IPS-18c (cell line): ENCODE measurements around the gene MYO1G.
A peak's percentile ranks its signal among the peaks of the same experiment; 100 is the strongest.
"Not testable (repeated sequence)": the region's sequence is repeated elsewhere in the genome, so short reads cannot be mapped to it uniquely, and the experiment has no call there.

Experiments
- H3K4me3 ChIP-seq: 2 replicates; pipeline ENCODE4 v1.7.0; 2013; ENCODE audit warnings: low read depth, mild to moderate bottlenecking, low read length, moderate library complexity; ENCODE audit not compliant: insufficient read depth
- H3K9me3 ChIP-seq: one replicate; pipeline ENCODE4 v1.6.1; 2013; ENCODE audit warnings: mild to moderate bottlenecking, low read length, moderate library complexity; ENCODE audit not compliant: control insufficient read depth, insufficient read depth

MYO1G gene

GRCh38 chr7:44962483-44963251 is 16.1 kb downstream of the MYO1G start:
- H3K9me3 ChIP-seq = no peaks in the 10 kb centered on the region
- H3K4me3 ChIP-seq = peak overlapping the region; percentile 36; the same call in 1 of the 2 replicates

DNA sequence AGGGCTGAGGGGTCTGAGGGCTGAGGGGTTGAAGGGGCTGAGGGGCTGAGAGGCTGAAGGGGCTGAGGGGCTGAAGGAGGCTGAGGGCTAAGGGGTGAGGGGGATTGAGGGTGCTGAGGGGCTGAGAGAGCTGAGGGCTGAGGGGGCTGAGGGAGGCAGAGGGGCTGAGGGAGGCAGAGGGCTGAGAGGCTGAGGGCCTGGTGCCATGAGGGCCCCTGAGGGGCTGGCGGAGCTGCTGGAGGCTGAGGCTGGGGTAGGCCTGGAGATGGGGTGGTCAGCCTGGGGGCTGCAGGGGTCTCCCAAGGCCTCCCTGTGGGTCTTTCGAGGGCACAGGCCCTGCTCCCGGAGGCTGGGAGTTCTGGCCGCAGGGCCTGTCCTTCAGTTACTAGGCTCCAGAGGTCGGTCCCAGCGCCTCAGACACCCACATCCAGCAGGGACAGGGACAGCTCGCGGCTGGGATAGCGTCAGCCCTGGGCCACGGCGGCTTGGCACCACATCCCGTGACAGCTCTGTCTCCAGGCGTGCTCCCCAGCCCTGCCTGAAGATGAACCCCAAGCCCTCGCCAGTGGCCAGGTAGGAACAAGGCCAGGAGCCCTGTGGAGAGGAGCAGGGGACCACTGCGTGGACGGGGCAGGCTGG is 16.9 kb downstream of the MYO1G start:
- H3K4me3 ChIP-seq = 0 out of 2 replicates have a peak overlapping the region, but pooled peaks have one; percentile 36
- no peaks in the 10 kb centered on the region for H3K9me3 ChIP-seq

- H3K4me3 ChIP-seq = no peak overlapping the region
- no peaks in the 10 kb centered on the region for H3K9me3 ChIP-seq
Measured at GRCh38 chr7:44960011-44960580, 18.7 kb downstream of the MYO1G start.

DNA sequence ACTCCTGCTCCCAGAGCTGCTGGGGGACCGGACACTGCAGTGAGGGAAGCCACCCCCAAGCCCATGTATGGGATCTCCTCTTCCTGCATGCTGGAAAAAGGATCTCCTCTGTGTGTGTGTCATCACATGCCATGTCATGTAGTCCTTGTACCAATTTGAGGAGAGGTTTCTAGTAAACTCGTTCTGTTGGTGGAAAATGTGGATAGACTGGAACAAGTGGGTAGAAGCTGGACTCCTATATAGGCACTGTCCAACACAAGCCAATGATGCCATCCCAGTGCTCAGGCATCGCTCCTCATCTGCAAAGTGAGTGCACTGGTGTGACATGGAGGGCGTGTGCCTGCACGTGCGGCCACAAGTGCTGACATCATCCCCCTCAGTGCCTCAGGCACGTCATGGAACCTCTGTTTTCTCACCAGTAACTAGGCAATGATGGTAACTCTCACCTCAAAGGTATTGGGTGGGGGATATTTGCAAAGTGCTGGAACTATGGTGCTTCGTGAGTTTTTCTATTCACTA is 19.3 kb downstream of the MYO1G start:
- Histone ChIP-seq H3K9me3 (no peaks in the 10 kb centered on the region), H3K4me3 (no peak overlapping the region)

DNA sequence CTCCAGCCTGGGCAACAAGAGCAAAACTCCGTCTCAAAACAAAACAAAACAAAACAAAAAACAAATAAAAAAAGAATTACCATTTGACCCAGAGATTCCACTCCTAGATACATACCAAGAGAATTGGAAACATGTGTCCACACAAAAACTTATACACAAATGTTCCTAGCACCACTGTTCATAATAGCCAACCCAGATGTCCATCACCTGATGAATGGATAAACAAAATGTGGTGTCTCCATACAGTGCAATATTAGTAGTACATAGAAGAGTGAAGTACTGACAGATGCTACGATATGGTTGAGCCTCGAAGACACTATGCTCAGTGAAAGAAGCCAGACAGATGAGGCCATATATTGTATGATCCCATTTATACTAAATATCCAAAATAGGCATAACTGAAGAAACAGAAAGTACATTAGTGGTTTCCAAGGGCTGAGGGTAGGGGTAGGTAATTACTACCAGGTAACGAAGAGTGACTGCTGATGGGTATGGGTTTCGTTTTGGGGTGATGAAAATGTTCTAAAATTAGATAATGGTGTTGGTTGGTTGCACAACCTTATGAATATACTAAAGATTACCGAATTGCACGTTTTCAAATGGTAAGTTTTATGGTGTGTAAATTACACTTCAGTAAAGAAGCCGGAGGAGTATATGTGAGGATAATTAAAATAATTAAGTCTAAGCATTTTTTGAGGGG is 20.0 kb downstream of the MYO1G start:
- H3K4me3 ChIP-seq = no peak overlapping the region
- no peaks in the 10 kb centered on the region for H3K9me3 ChIP-seq

DNA sequence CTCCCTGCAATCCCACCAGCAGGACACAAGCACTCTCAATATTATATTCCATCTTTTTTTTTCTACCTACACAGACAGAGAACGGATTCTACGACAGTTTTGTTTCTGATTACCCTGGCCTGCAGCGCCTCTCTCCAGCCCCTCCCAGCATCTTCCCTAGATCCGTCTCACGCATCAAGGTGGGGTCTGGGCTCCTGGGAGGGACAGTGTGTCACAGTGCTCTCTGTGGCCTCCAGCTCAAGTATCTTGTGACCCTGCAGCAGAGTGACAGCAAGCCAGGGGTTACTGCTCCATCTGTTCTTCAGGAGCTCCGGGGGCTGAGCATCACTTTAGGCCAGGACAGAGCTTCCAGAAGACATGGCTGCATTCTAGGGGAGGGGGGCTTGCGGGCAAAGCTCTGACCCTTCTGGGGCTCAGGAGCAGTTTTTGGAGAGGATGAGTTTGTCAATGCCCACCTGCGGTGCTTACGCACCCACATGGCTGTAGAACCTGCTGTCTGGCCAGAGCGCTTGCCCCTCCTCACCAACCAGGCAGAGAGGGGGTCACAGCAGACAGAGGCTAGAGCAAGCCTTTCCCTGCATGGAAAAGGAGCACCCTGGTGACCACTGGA is 22.6 kb downstream of the MYO1G start:
- Histone ChIP-seq H3K9me3 (no peaks in the 10 kb centered on the region), H3K4me3 (no peak overlapping the region)

- no peak overlapping the region for H3K4me3 ChIP-seq
- H3K9me3 ChIP-seq = no peaks in the 10 kb centered on the region
Measured at GRCh38 chr7:44955733-44956132, 23.1 kb downstream of the MYO1G start.

DNA sequence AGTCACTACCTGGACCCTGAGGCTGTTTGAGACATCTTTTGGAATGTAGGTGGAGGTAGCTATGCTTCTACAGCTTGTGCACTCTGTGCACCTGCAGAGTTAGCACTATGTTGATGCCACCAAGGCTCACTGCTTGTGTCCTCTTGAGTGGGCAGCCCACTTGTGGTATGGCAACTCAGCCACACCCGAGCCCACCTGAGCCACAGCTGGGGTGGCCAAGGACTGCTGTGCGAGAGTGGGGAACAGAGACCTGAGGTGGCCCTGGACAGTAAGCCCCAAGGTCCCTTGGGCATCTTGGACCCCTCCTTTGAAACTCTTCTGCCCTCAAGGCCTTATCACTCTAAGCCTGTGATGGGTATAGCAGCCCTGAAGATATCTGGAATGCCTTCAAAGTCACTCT is 25.7 kb downstream of the MYO1G start:
- Histone ChIP-seq H3K9me3 (no peaks in the 10 kb centered on the region), H3K4me3 (no peak overlapping the region)

GRCh38 chr7:44949303-44949702 is 29.5 kb downstream of the MYO1G start:
- H3K4me3 ChIP-seq = no peak overlapping the region
- H3K9me3 ChIP-seq = no peaks in the 10 kb centered on the region

DNA sequence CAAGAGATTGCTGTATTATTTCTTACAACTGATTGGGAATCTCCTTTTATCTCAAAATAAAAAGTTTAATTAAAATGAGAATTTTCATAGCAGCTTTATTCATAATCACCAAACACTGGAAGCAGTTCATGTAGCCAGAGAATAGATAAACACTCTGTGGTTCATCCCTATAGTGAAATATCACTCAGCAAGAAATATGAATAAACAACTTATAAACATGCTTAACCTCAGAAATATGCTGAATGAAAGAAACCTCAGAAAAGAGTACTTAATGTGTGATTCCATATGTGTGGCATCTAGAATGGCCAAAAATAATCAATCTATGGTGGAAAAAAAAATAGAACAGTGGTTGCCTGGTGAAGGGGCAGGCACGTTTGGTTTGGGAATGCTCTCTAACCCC is 33.3 kb downstream of the MYO1G start:
- Histone ChIP-seq H3K4me3 (no peak overlapping the region), H3K9me3 (no peaks in the 10 kb centered on the region)

- Histone ChIP-seq H3K4me3 (no peak overlapping the region), H3K9me3 (no peaks in the 10 kb centered on the region)
Measured at GRCh38 chr7:44944821-44945220, 34.0 kb downstream of the MYO1G start.

DNA sequence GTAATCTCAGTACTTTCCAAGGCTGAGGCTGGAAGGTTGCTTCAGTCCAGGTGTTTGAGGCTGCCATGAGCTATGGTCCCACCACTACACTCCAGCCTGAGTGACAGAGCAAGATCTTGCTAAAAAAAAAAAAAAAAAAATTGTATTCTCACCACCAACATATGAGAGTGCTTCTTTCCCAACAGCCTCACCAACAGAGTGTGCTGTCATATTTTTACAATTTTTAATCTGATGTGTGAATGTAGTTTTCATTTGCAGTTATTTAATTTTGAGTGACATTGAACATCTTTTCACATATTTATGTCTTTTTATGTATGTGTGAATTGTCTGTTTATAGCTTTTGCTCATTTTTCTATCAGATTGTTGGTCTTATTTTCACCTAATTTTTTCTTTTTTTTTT is 35.2 kb downstream of the MYO1G start:
- Histone ChIP-seq H3K4me3 (no peak overlapping the region), H3K9me3 (no peaks in the 10 kb centered on the region)

- no peak overlapping the region for H3K4me3 ChIP-seq
- no peaks in the 10 kb centered on the region for H3K9me3 ChIP-seq
Measured at GRCh38 chr7:44937426-44937825, 41.4 kb downstream of the MYO1G start.

DNA sequence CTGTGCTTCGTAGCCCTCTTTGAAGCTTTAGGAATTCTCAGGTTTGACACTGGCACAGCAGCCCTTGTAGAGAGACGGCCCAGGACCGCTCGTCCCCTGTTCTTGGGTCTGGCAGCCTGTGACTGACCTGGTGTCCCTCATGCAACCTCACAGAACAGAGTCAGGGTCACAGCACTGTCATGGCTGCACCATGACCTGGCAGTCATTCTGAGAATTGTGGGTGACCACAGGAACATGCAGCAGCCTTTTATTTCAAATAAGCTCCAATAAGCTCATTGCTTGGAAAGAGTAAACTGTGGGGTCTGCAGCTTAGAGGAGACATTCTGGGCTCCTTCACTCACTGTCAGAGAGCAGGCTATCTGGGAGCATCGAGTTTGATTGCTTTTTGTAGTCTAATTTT is 42.5 kb downstream of the MYO1G start:
- no peak overlapping the region for H3K4me3 ChIP-seq
- no peaks in the 10 kb centered on the region for H3K9me3 ChIP-seq

DNA sequence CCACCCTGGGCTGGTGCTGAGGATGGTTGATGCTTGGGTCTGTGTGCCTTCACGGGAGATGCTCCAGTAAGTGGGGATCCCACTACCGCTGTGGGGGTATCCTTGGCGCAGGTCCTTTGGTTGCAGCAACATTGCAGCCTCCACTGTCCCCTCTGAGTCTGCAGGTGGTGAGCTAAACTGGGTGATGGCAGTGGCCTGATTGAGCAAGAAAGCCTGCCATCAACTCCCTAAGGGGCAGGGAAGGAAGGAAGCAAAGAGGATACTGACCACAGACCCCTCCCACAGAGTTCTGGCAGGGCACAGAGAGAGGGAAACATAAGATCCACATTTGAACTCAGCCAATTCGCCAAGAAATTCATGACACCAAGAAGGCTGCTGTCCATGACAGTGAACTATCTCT is 43.2 kb downstream of the MYO1G start:
- H3K9me3 ChIP-seq = no peaks in the 10 kb centered on the region
- no peak overlapping the region for H3K4me3 ChIP-seq

GRCh38 chr7:44935016-44935415 is 43.8 kb downstream of the MYO1G start:
- H3K9me3 ChIP-seq = no peaks in the 10 kb centered on the region
- no peak overlapping the region for H3K4me3 ChIP-seq

DNA sequence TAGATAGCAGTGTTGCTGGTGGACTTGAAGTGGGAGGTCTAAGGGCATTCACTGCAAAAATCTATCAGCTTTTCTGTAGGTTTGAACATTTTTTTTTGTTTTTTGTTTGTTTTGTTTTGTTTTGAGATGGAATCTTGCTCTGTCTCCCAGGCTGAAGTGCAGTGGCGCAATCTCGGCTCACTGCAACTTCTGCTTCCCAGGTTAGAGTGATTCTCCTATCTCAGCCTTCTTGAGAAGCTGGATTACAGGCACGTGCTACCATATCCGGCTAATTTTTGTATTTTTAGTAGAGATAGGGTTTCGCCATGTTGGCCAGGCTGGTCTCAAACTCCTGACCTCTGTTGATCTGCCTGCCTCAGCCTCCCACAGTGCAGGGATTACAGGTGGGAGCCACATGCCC is 44.3 kb downstream of the MYO1G start:
- not testable (repeated sequence) for H3K9me3 ChIP-seq, H3K4me3 ChIP-seq
